ENCODE measurements around the gene SOX13. TPM values are rescaled to one million over a fixed set of nuclear protein-coding genes. Genes with fewer than 3 reads are reported as not detected.

The SOX13 gene
- total and polyA plus RNA-seq, 11 donors = 8.2 to 16.0 (median 12.6) TPM

- ATAC-seq (no peak), DNase-seq (peak in 1 of 5 donors; percentile 27)
- TF ChIP-seq CTCF (IDR thresholded peaks at IDR 0.05) = no peak
- no peak for TF ChIP-seq POLR2A (IDR thresholded peaks at IDR 0.05)
- WGBS, 4 donors = 82 to 90% (median 86%) methylated on average over 10 to 11 of the region's 11 CpGs
- Histone ChIP-seq H3K9me3 (no peaks in the 10 kb centered on the region), H3K36me3 (peaks cover 0 to 41% (median 16%) of the 10 kb centered on the region in 9 donors), H3K27ac (no peak overlapping the region), H3K4me1 (peaks cover 0 to 34% (median 13%) of the 10 kb centered on the region in 12 donors), H3K4me3 (no peak overlapping the region), H3K27me3 (no peaks in the 10 kb centered on the region)
- intact Hi-C loops (cut with DNase I) = loop anchor here in 1 of 10 donors (5.0 kb wide), 1 partner anchor 36 kb away; no protein-coding TSS in a partner anchor
Measured at GRCh38 chr1:204112876-204113730, 40.2 kb downstream of the SOX13 start.

- no peak for DNase-seq
- TF ChIP-seq CTCF (IDR thresholded peaks at IDR 0.05) (no peak), POLR2A (IDR thresholded peaks at IDR 0.05) (no peak)
- Histone ChIP-seq H3K27me3 (no peaks in the 10 kb centered on the region), H3K4me3 (no peak overlapping the region), H3K4me1 (peaks cover 0 to 26% (median 9%) of the 10 kb centered on the region in 12 donors), H3K36me3 (peaks cover 0 to 48% (median 23%) of the 10 kb centered on the region in 9 donors), H3K9me3 (no peaks in the 10 kb centered on the region), H3K27ac (no peak overlapping the region)
- ATAC-seq = no peak
- WGBS, 4 donors = 87 to 89% (median 88%) methylated on average over 1 of the region's 1 CpG
- intact Hi-C loops (cut with DNase I) = loop anchor here in 1 of 10 donors (5.0 kb wide), 1 partner anchor 37 kb away; no protein-coding TSS in a partner anchor
Measured at GRCh38 chr1:204113896-204114295, 41.0 kb downstream of the SOX13 start.

- 85 to 98% (median 96%) methylated on average over 3 to 4 of the region's 4 CpGs for WGBS, 4 donors
- peaks cover 0 to 19% (median 4%) of the 10 kb centered on the region in 12 donors for H3K4me1 ChIP-seq
Measured at GRCh38 chr1:204114606-204115005, 41.7 kb downstream of the SOX13 start.

More at GRCh38 chr1:204114606-204115005, 41.7 kb downstream of the SOX13 start:
- TF ChIP-seq CTCF (IDR thresholded peaks at IDR 0.05) (no peak), POLR2A (IDR thresholded peaks at IDR 0.05) (no peak)
- H3K36me3 ChIP-seq = peaks cover 0 to 56% (median 28%) of the 10 kb centered on the region in 9 donors
- no peak for ATAC-seq
- no peaks in the 10 kb centered on the region for H3K27me3 ChIP-seq
- no peak overlapping the region for H3K4me3 ChIP-seq
- H3K9me3 ChIP-seq = no peaks in the 10 kb centered on the region
- peak overlapping the region in 1 of 12 donors; percentile 20 for H3K27ac ChIP-seq
- intact Hi-C loops (cut with DNase I) = loop anchor here in 1 of 10 donors (5.0 kb wide), 1 partner anchor 37 kb away; no protein-coding TSS in a partner anchor
- DNase-seq = peak in 1 of 5 donors; percentile 33

All from heart left ventricle (tissue), 16 donors.